Mesenchymal stem cell (in vitro differentiated cells and primary cell): ENCODE measurements around the gene CREBRF. TPM values are rescaled to one million over a fixed set of nuclear protein-coding genes. Genes with fewer than 3 reads are reported as not detected.

ENCODE experiments used
- DNase-seq: peaks from one replicate; pipeline ENCODE4 v3.0.0-alpha.2; 2013
- H2AFZ ChIP-seq: one replicate; pipeline ENCODE4 v1.6.1; 2013; ENCODE audit warnings: low read depth, mild to moderate bottlenecking, control low read depth, inconsistent platforms, low read length, moderate library complexity
- H2AK5ac ChIP-seq: 2 replicates; pipeline ENCODE4 v1.6.1; 2013; ENCODE audit warnings: low read length, moderate library complexity, mild to moderate bottlenecking, inconsistent platforms; ENCODE audit not compliant: severe bottlenecking
- H2BK120ac ChIP-seq: one replicate; pipeline ENCODE4 v1.6.1; 2013; ENCODE audit warnings: low read depth, mild to moderate bottlenecking, inconsistent platforms, low read length, moderate library complexity
- H2BK12ac ChIP-seq, 2 experiments: one replicate each; pipeline ENCODE4 v1.6.1; 2013; ENCODE audit warnings: inconsistent platforms in 2 of 2, low read length in 2 of 2, mild to moderate bottlenecking in 2 of 2, moderate library complexity in 2 of 2, control low read depth in 1 of 2
- H2BK15ac ChIP-seq: one replicate; pipeline ENCODE4 v1.6.1; 2013; ENCODE audit warnings: mild to moderate bottlenecking, low read depth, inconsistent platforms; ENCODE audit not compliant: poor library complexity, severe bottlenecking
- H2BK5ac ChIP-seq: 2 replicates; pipeline ENCODE4 v1.6.1; 2013; ENCODE audit warnings: low read depth, mild to moderate bottlenecking, low read length, control low read depth, inconsistent platforms; ENCODE audit not compliant: poor library complexity, severe bottlenecking
- H3K14ac ChIP-seq, 2 experiments: one replicate each; pipeline ENCODE4 v1.6.1; 2013; ENCODE audit warnings: inconsistent platforms in 2 of 2, low read length in 2 of 2, control low read depth in 1 of 2, mild to moderate bottlenecking in 1 of 2, moderate library complexity in 1 of 2
- H3K18ac ChIP-seq, 2 experiments: one replicate each; pipeline ENCODE4 v1.6.1; 2013; ENCODE audit warnings: inconsistent platforms in 2 of 2, low read length in 2 of 2, control low read depth in 1 of 2, low read depth in 1 of 2, mild to moderate bottlenecking in 1 of 2
- H3K23ac ChIP-seq, 2 experiments: one replicate each; pipeline ENCODE4 v1.6.1; 2013; ENCODE audit warnings: inconsistent platforms in 2 of 2, low read length in 2 of 2, mild to moderate bottlenecking in 2 of 2, moderate library complexity in 2 of 2, control low read depth in 1 of 2
- H3K27ac ChIP-seq: 2 replicates; pipeline ENCODE4 v1.5.1; 2013; ENCODE audit warnings: mild to moderate bottlenecking, moderate library complexity, low read length, control low read depth, inconsistent platforms; ENCODE audit not compliant: poor library complexity, severe bottlenecking
- H3K27me3 ChIP-seq, 2 experiments: 2 replicates each; pipeline versions ENCODE4 v1.6.1 to v1.7.0; 2013; ENCODE audit warnings: low read length in 2 of 2, mild to moderate bottlenecking in 2 of 2, moderate library complexity in 2 of 2, control low read depth in 1 of 2, inconsistent platforms in 1 of 2; ENCODE audit not compliant: control insufficient read depth in 1 of 2, insufficient read depth in 1 of 2
- H3K36me3 ChIP-seq, 2 experiments: 2 replicates each; pipeline versions ENCODE4 v1.6.1 to v1.7.0; 2013; ENCODE audit warnings: low read length in 2 of 2, control low read depth in 1 of 2, inconsistent platforms in 1 of 2, low read depth in 1 of 2, mild to moderate bottlenecking in 1 of 2; ENCODE audit not compliant: insufficient read depth in 2 of 2, control insufficient read depth in 1 of 2
- H3K4ac ChIP-seq, 2 experiments: one replicate each; pipeline ENCODE4 v1.6.1; 2013; ENCODE audit warnings: inconsistent platforms in 2 of 2, low read length in 2 of 2, mild to moderate bottlenecking in 2 of 2, moderate library complexity in 2 of 2, control low read depth in 1 of 2, low read depth in 1 of 2
- H3K4me1 ChIP-seq: 2 replicates; pipeline ENCODE4 v1.6.1; 2013; ENCODE audit warnings: low read depth, low read length, control low read depth; ENCODE audit not compliant: control insufficient read depth, insufficient read depth
- H3K4me2 ChIP-seq: 2 replicates; pipeline ENCODE4 v1.6.1; 2013; ENCODE audit warnings: low read length, mild to moderate bottlenecking, inconsistent platforms; ENCODE audit not compliant: poor library complexity, severe bottlenecking
- H3K4me3 ChIP-seq, 2 experiments: 2 replicates each; pipeline versions ENCODE4 v1.5.1 to v1.7.0; 2013; ENCODE audit warnings: low read length in 2 of 2, mild to moderate bottlenecking in 2 of 2, control low read depth in 1 of 2, low read depth in 1 of 2; ENCODE audit not compliant: insufficient read depth in 1 of 2
- H3K79me1 ChIP-seq: replicated peaks from 2 replicates; pipeline ENCODE4 v1.6.1; 2013; ENCODE audit warnings: mild to moderate bottlenecking, control low read depth, low read length, inconsistent platforms; ENCODE audit not compliant: poor library complexity, severe bottlenecking
- H3K9ac ChIP-seq: 2 replicates; pipeline ENCODE4 v1.7.0; 2013; ENCODE audit warnings: mild to moderate bottlenecking, low read length, moderate library complexity
- H3K9me3 ChIP-seq: 2 replicates; pipeline ENCODE4 v1.7.0; 2013; ENCODE audit warnings: mild to moderate bottlenecking, low read length; ENCODE audit not compliant: control insufficient read depth
- H4K8ac ChIP-seq: one replicate; pipeline ENCODE4 v1.6.1; 2013; ENCODE audit warnings: inconsistent platforms, mild to moderate bottlenecking, low read length, moderate library complexity
- H4K91ac ChIP-seq: one replicate; pipeline ENCODE4 v1.6.1; 2013; ENCODE audit warnings: mild to moderate bottlenecking, low read length, inconsistent platforms
- WGBS: methylation state at CpG from one replicate; pipeline ENCODE4 v1.1.7; 2013; ENCODE audit warnings: mixed read lengths; 5-methylcytosine and 5-hydroxymethylcytosine counted together
- polyA plus RNA-seq, 2 experiments: library from polyadenylated mRNA; stranded (reverse); fragments of 200-250 nt; gene quantifications; one replicate each; pipeline ENCODE4 v1.2.3, GENCODE V29; 2013

The CREBRF gene
- 10.4 TPM for polyA plus RNA-seq (2013, experiment 1 of 2)
- 9.7 TPM for polyA plus RNA-seq (2013, experiment 2 of 2)

- Histone ChIP-seq H4K91ac (peak within 1 kb of the TSS; percentile 97), H2BK15ac (peak within 1 kb of the TSS; percentile 83), H3K9me3 (no peaks in the 10 kb centered on the region), H3K4me2 (peak within 1 kb of the TSS; percentile 97), H3K9ac (peak within 1 kb of the TSS; percentile 87), H3K27ac (peak within 1 kb of the TSS; percentile 96), H3K27me3 (no peaks in the 10 kb centered on the region), H2BK5ac (peak within 1 kb of the TSS; percentile 73), H3K79me1 (peaks cover 9% of the 10 kb centered on the region), H3K14ac (peak within 1 kb of the TSS in 1 of 2 experiments; percentile 95), H2BK12ac (peak within 1 kb of the TSS in 1 of 2 experiments; percentile 76), H2AFZ (peak within 1 kb of the TSS; percentile 72), H3K4ac (peak within 1 kb of the TSS; percentile 64 to 69), H3K23ac (no peak within 1 kb of the TSS), H3K36me3 (peaks cover 0 to 14% of the 10 kb centered on the region in 2 experiments), H2AK5ac (no peak within 1 kb of the TSS), H2BK120ac (peak within 1 kb of the TSS; percentile 85), H3K18ac (peak within 1 kb of the TSS; percentile 75 to 94), H3K4me1 (no peaks in the 10 kb centered on the region), H3K4me3 (peak within 1 kb of the TSS; percentile 83 to 99), H4K8ac (peak within 1 kb of the TSS; percentile 77)
- under 1% methylated on average over 41 of the region's 74 CpGs for WGBS
- DNase-seq: peak; percentile 97
These were observed at the start of gene CREBRF for GRCh38 chr5:173055983-173056782. TSS of gene CREBRF (plus strand) at chr5:173056352. CDS start at chr5:173080776, 24,424 bp downstream.

- peaks cover 3 to 4% of the 10 kb centered on the region in 2 experiments for H3K36me3 ChIP-seq
- WGBS: 65% methylated on average over 6 of the region's 6 CpGs
- H2BK120ac ChIP-seq: no peak overlapping the region
- no peak overlapping the region for H4K91ac ChIP-seq
- H2BK12ac ChIP-seq: no peak overlapping the region
- H3K4me1 ChIP-seq: peaks cover 3% of the 10 kb centered on the region
- H3K79me1 ChIP-seq: peaks cover 19% of the 10 kb centered on the region
- no peak overlapping the region for H2BK15ac ChIP-seq
- H3K27ac ChIP-seq: no peak overlapping the region
- H2AK5ac ChIP-seq: no peak overlapping the region
- H3K4me2 ChIP-seq: no peak overlapping the region
- peak; percentile 40 for DNase-seq
- no peaks in the 10 kb centered on the region for H3K9me3 ChIP-seq
- H3K9ac ChIP-seq: no peak overlapping the region
- H3K27me3 ChIP-seq: no peaks in the 10 kb centered on the region
- H3K4me3 ChIP-seq: no peak overlapping the region
- no peak overlapping the region for H3K14ac ChIP-seq
- H4K8ac ChIP-seq: no peak overlapping the region
- H3K4ac ChIP-seq: no peak overlapping the region
- H3K23ac ChIP-seq: no peak overlapping the region
- no peak overlapping the region for H2BK5ac ChIP-seq
- no peak overlapping the region for H3K18ac ChIP-seq
- H2AFZ ChIP-seq: no peak overlapping the region
These were observed 46.1 kb upstream of the CREBRF start for GRCh38 chr5:173010021-173010420.

GRCh38 chr5:173010547-173011464, 45.3 kb upstream of the CREBRF start:
- Histone ChIP-seq H2BK5ac (no peak overlapping the region), H3K36me3 (peaks cover 3 to 4% of the 10 kb centered on the region in 2 experiments), H3K9me3 (no peaks in the 10 kb centered on the region), H3K4ac (no peak overlapping the region), H3K14ac (no peak overlapping the region), H4K8ac (no peak overlapping the region), H3K4me3 (no peak overlapping the region), H2BK15ac (no peak overlapping the region), H3K4me2 (no peak overlapping the region), H3K27me3 (no peaks in the 10 kb centered on the region), H3K27ac (no peak overlapping the region), H2AFZ (no peak overlapping the region), H3K4me1 (peaks cover 3% of the 10 kb centered on the region), H3K23ac (no peak overlapping the region), H2BK120ac (no peak overlapping the region), H4K91ac (no peak overlapping the region), H3K18ac (no peak overlapping the region), H3K9ac (no peak overlapping the region), H2AK5ac (no peak overlapping the region), H2BK12ac (no peak overlapping the region), H3K79me1 (peaks cover 21% of the 10 kb centered on the region)
- WGBS: 81% methylated on average over 11 of the region's 11 CpGs
- DNase-seq: peak; percentile 62

- Histone ChIP-seq H3K4me2 (no peak overlapping the region), H2AFZ (no peak overlapping the region), H4K91ac (no peak overlapping the region), H3K27me3 (no peaks in the 10 kb centered on the region), H3K4me3 (no peak overlapping the region), H2BK12ac (no peak overlapping the region), H3K18ac (no peak overlapping the region), H2AK5ac (no peak overlapping the region), H3K79me1 (peaks cover 21% of the 10 kb centered on the region), H2BK5ac (no peak overlapping the region), H3K9ac (no peak overlapping the region), H4K8ac (no peak overlapping the region), H3K4me1 (peaks cover 7% of the 10 kb centered on the region), H3K27ac (no peak overlapping the region), H2BK120ac (no peak overlapping the region), H3K23ac (no peak overlapping the region), H3K36me3 (peaks cover 3 to 4% of the 10 kb centered on the region in 2 experiments), H2BK15ac (no peak overlapping the region), H3K14ac (no peak overlapping the region), H3K4ac (no peak overlapping the region), H3K9me3 (no peaks in the 10 kb centered on the region)
- 60% methylated on average over 1 of the region's 4 CpGs for WGBS
- no peak for DNase-seq
These were observed 44.6 kb upstream of the CREBRF start for GRCh38 chr5:173011566-173011965.
